K562 (cell line): Measurements from ENCODE around the gene CDK4. TPM values are rescaled to one million over a fixed set of nuclear protein-coding genes. Genes with fewer than 3 reads are reported as not detected.

ENCODE experiments used
- ARID2 ChIP-seq: fragments of 450-650 bp; IDR thresholded peaks from 2 replicates; pipeline ENCODE4 v1.6.1; 2017; ENCODE audit warnings: antibody characterized with exemption, mild to moderate bottlenecking
- BCLAF1 ChIP-seq, 2 experiments: fragments of 450-650 bp in 1 of 2; IDR thresholded peaks; 2 replicates each; pipeline ENCODE4 v1.6.1; 2011 to 2017; ENCODE audit warnings: low read depth in 2 of 2, antibody characterized with exemption in 1 of 2, borderline replicate concordance in 1 of 2, low read length in 1 of 2, mild to moderate bottlenecking in 1 of 2, mixed read lengths in 1 of 2; ENCODE audit not compliant: control insufficient read depth in 1 of 2
- DNMT1 ChIP-seq: fragments of 450-650 bp; IDR thresholded peaks from 2 replicates; pipeline ENCODE4 v1.6.1; 2016; ENCODE audit warnings: antibody characterized with exemption, mild to moderate bottlenecking
- E2F5 ChIP-seq: sonication (generic); formaldehyde crosslinking; IDR thresholded peaks from 2 replicates; pipeline ENCODE4 v1.8.0; 2022; ENCODE audit warnings: mild to moderate bottlenecking, missing genetic modification reagents
- FOXK1 ChIP-seq: sonication (generic); formaldehyde crosslinking; IDR thresholded peaks from 2 replicates; pipeline ENCODE4 v1.8.0; 2022; ENCODE audit warnings: missing genetic modification reagents, mild to moderate bottlenecking, borderline replicate concordance
- HDGF ChIP-seq: fragments of 450-650 bp; IDR thresholded peaks from 2 replicates; pipeline ENCODE4 v1.6.1; 2016
- IFI16 ChIP-seq: fragments of 250-450 bp; sonication (Bioruptor Pico); IDR thresholded peaks from 2 replicates; pipeline ENCODE4 v2.1.2; 2022; ENCODE audit warnings: mild to moderate bottlenecking, inconsistent platforms
- MTA2 ChIP-seq: fragments of 450-650 bp; IDR thresholded peaks from 2 replicates; pipeline ENCODE4 v1.6.1; 2016; ENCODE audit warnings: low read depth
- NBN ChIP-seq: fragments of 450-650 bp; IDR thresholded peaks from 2 replicates; pipeline ENCODE4 v1.6.1; 2016; ENCODE audit warnings: low read depth, mild to moderate bottlenecking
- NFRKB ChIP-seq: fragments of 450-650 bp; IDR thresholded peaks from 2 replicates; pipeline ENCODE4 v1.6.1; 2016; ENCODE audit warnings: low read depth
- NFYB ChIP-seq: IDR thresholded peaks from 2 replicates; pipeline ENCODE4 v1.6.1; 2011; ENCODE audit warnings: mild to moderate bottlenecking, moderate library complexity; ENCODE audit not compliant: insufficient read length; ENCODE audit errors: extremely low read depth
- PTTG1 ChIP-seq: fragments of 450-650 bp; IDR thresholded peaks from 2 replicates; pipeline ENCODE4 v1.6.1; 2016; ENCODE audit warnings: low read depth, mild to moderate bottlenecking, missing genetic modification characterization, missing compliant biosample characterization
- SETDB1 ChIP-seq: IDR thresholded peaks from one replicate; pipeline ENCODE4 v1.6.1; 2012; ENCODE audit warnings: low read length, control low read depth, inconsistent platforms
- TEAD4 ChIP-seq, 2 experiments: sonication (generic) in 1 of 2; formaldehyde crosslinking in 1 of 2; IDR thresholded peaks; 2 replicates each; pipeline versions ENCODE4 v1.6.1 to v1.8.0; 2012 to 2022; ENCODE audit warnings: borderline replicate concordance in 1 of 2, inconsistent platforms in 1 of 2, low read length in 1 of 2, mild to moderate bottlenecking in 1 of 2, missing genetic modification reagents in 1 of 2
- ZEB2 ChIP-seq: fragments of 450-650 bp; IDR thresholded peaks from 2 replicates; pipeline ENCODE4 v1.6.1; 2016
- ZNF436 ChIP-seq: fragments of 250-450, 450-650 bp; sonication (Bioruptor Pico); formaldehyde crosslinking; IDR thresholded peaks from 2 replicates; pipeline ENCODE4 v1.7.0; 2020; ENCODE audit warnings: mild to moderate bottlenecking
- ZNF699 ChIP-seq: fragments of 250-450 bp; sonication (Bioruptor Pico); IDR thresholded peaks from 2 replicates; pipeline ENCODE4 v1.8.0; 2021; ENCODE audit warnings: mild to moderate bottlenecking, moderate library complexity; ENCODE audit not compliant: insufficient replicate concordance
- polyA plus RNA-seq, 8 experiments: library from polyadenylated mRNA; depleted of rRNA in 4 of 8; stranded (reverse) in 5 of 8; unstranded in 3 of 8; fragments of >200 nt; fragmentation: Nextera tagmentation in 2 of 8; fragmentation: Illumina TruSeq in 1 of 8; extraction: Ambion mirVana in 2 of 8; extraction: Trizol in 1 of 8; gene quantifications; 2 replicates each; pipeline versions ENCODE4 v1.2.1 to v1.2.3, GENCODE V29; 2011 to 2014; ENCODE audit warnings: inconsistent platforms in 1 of 8, missing spikeins in 1 of 8
- total RNA-seq, 7 experiments: library from RNA; depleted of rRNA in 6 of 7; stranded (reverse); fragments of >200 nt in 6 of 7; fragmentation: Illumina TruSeq in 2 of 7; extraction: Trizol in 2 of 7; gene quantifications; 2 replicates each; pipeline versions ENCODE4 v1.2.1 to v1.2.3, GENCODE V29; 2011 to 2021; ENCODE audit warnings: low replicate concordance in 1 of 7

CDK4 gene
- total and polyA plus RNA-seq, 9 of the 15 experiments (the other 6 are each of a cell fraction or from before 2014, with no cell fraction given), result 37.8 to 436 (median 238) TPM

DNA sequence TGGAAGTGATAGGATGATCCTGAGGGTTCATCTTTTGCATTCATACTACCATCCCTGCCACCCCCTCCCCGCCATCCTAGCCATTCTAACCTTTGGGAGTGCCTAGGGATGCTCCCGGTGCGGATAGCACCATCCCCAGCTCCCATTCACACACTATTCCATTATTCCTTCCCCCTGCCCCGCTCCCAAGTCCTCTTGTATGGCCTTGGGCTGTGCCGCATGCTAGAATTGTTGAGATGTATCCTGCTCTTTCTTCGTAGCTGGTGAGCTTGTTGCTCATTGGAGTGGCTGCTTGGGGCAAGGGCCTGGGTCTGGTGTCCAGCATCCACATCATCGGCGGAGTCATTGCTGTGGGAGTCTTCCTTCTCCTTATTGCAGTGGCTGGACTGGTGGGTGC is 6.6 kb downstream of the CDK4 start (continued):
- TF ChIP-seq NFYB, result no peak
- no peak for TF ChIP-seq DNMT1
- no peak for TF ChIP-seq MTA2
- no peak for TF ChIP-seq E2F5 (CRISPR knock-in tag)
- TF ChIP-seq BCLAF1 (IDR thresholded peaks at IDR 0.05; ENCODE audit: borderline replicate concordance in 1 of 2, control insufficient read depth in 1 of 2, low read depth in 2 of 2, low read length in 1 of 2), result 0 out of 4 replicates have a peak, but pooled peaks of 1 of the 2 experiments have one; percentile 59
- TF ChIP-seq PTTG1 (tag), result no peak
- no peak for TF ChIP-seq ARID2
- TF ChIP-seq FOXK1 (CRISPR knock-in tag), result 0 out of 2 replicates have a peak, but pooled peaks have one; percentile 24
- TF ChIP-seq ZNF436 (CRISPR knock-in tag), result peak; percentile 3; the same call in 1 of the 2 replicates
- no peak for TF ChIP-seq SETDB1
- TF ChIP-seq NFRKB, result no peak
- TF ChIP-seq ZNF699 (CRISPR knock-in tag), result no peak
- TF ChIP-seq HDGF, result no peak
- TF ChIP-seq ZEB2, result no peak
- TF ChIP-seq IFI16 (CRISPR knock-in tag), result no peak
- TF ChIP-seq NBN, result no peak
- peak; percentile 9; the same call in 1 of the 2 replicates for TF ChIP-seq TEAD4 (IDR thresholded peaks at IDR 0.05; ENCODE audit: low read length)
- TF ChIP-seq TEAD4 (CRISPR knock-in tag; IDR thresholded peaks at IDR 0.05; ENCODE audit: borderline replicate concordance), result no peak
